ENCODE measurements around the gene IPMK.
A peak's percentile ranks its signal among the peaks of the same experiment; 100 is the strongest.

Gene IPMK

GRCh38 chr10:58267713-58268453, at the start of gene IPMK:
TSS of gene IPMK (minus strand) at chr10:58267894. CDS start at chr10:58267611, 283 bp downstream.
- no peak for TF ChIP-seq CTCF (IDR thresholded peaks at IDR 0.05; ENCODE audit: extremely low read depth, missing control alignments)
- peak; percentile 89 for DNase-seq (ENCODE audit: low spot score)

GRCh38 chr10:58316874-58317273, 49.2 kb upstream of the IPMK start:
- TF ChIP-seq CTCF (IDR thresholded peaks at IDR 0.05; ENCODE audit: extremely low read depth, missing control alignments): no peak
- DNase-seq (ENCODE audit: low spot score): no peak

GRCh38 chr10:58311026-58311425, 43.3 kb upstream of the IPMK start:
- DNase-seq (ENCODE audit: low spot score): no peak
- TF ChIP-seq CTCF (IDR thresholded peaks at IDR 0.05; ENCODE audit: extremely low read depth, missing control alignments): no peak

GRCh38 chr10:58307676-58308075, 40.0 kb upstream of the IPMK start:
- no peak for TF ChIP-seq CTCF (IDR thresholded peaks at IDR 0.05; ENCODE audit: extremely low read depth, missing control alignments)
- no peak for DNase-seq (ENCODE audit: low spot score)

- TF ChIP-seq CTCF (IDR thresholded peaks at IDR 0.05; ENCODE audit: extremely low read depth, missing control alignments): no peak
- no peak for DNase-seq (ENCODE audit: low spot score)
Measured at GRCh38 chr10:58305821-58306220, 38.1 kb upstream of the IPMK start.

GRCh38 chr10:58304099-58304633, 36.5 kb upstream of the IPMK start:
- DNase-seq (ENCODE audit: low spot score): no peak
- no peak for TF ChIP-seq CTCF (IDR thresholded peaks at IDR 0.05; ENCODE audit: extremely low read depth, missing control alignments)

- no peak for TF ChIP-seq CTCF (IDR thresholded peaks at IDR 0.05; ENCODE audit: extremely low read depth, missing control alignments)
- DNase-seq (ENCODE audit: low spot score): no peak
Measured at GRCh38 chr10:58302254-58302653, 34.6 kb upstream of the IPMK start.
